ENCODE results near the gene FRMPD4.

Gene FRMPD4

DNA sequence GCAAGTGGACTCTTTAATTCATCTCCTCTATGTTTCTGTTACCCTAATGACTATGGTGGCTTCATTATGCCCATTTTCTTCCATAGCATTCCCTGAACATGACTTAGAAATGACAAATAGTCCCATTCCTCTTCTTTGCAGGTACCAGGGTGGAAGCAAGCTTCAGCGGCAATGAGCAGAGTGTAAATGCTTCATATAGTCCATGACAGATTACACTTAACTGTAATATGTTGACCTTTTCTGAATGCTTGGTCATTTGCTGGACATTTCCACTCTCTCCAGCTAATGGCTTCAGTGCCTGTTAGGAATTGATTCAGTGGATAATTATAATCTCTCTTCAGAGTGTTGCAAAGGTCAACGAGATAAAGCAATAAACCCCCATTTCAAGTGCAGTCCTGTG is 523.2 kb downstream of the FRMPD4 start:
- no peak for DNase-seq (ENCODE audit: low spot score)

- DNase-seq (ENCODE audit: low spot score): no peak
These were observed 534.3 kb downstream of the FRMPD4 start for GRCh38 chrX:12672367-12673106.

GRCh38 chrX:12673487-12673886 is 535.2 kb downstream of the FRMPD4 start:
- DNase-seq (ENCODE audit: low spot score): no peak

GRCh38 chrX:12679522-12679921 is 541.2 kb downstream of the FRMPD4 start:
- no peak for DNase-seq (ENCODE audit: low spot score)

DNA sequence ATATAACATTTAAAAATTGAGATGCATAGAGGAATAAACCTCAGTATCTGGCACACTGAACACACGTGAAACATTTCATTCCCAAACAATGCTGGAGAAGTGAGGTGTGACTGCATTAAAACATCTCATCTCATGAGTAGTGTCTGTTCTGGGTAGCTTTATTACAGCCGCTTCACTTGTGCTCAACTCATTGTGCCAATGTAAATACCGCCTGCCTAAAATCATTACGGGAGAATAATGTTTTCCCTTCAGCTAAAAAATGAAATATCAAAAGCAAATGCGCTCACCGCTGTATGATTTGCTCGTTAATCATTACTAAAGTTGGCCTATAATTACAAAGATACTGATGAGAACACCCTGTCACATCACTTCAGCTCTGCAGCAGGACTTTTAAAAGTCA is 542.8 kb downstream of the FRMPD4 start:
- no peak for DNase-seq (ENCODE audit: low spot score)

GRCh38 chrX:12685541-12685940 is 547.3 kb downstream of the FRMPD4 start:
- no peak for DNase-seq (ENCODE audit: low spot score)

DNA sequence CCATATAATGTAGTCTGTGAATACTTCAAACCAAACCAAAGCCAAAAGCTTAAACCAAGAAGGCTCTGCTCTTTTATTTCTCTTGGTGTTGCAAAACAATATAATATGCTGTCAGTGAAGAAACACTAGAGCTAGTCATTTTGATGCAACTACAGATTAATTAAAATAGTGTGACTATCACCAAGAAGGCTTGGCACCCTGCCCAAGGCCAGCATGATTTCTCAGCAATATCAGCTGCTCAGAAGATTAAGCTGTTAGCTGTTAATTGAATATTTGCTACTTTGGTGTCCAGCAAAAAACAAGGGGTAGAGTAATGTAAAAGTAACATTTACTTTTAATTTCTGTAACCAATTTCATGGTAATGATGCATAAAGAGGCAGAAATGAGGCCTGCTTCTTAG is 548.1 kb downstream of the FRMPD4 start:
- no peak for DNase-seq (ENCODE audit: low spot score)

DNA sequence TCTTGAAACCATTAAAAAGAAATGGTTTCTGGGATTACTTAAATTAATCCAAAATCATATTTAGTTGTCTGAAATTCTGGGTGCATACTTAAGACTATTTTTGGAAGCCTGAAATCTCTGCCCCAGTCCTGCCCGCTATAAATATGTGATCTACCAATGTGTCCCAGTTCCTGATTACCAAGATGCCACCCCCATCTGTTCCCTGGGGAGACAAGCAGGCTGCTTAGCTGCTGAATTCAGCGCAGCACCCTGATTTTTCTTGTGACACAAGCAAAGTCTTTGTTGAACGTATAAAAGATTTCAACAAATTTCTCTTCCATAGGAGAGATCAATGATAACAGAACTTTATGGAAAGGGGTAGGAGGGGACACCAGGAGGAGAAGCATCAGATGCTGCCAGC is 552.4 kb downstream of the FRMPD4 start:
- peak; percentile 29 for DNase-seq (ENCODE audit: low spot score)

DNA sequence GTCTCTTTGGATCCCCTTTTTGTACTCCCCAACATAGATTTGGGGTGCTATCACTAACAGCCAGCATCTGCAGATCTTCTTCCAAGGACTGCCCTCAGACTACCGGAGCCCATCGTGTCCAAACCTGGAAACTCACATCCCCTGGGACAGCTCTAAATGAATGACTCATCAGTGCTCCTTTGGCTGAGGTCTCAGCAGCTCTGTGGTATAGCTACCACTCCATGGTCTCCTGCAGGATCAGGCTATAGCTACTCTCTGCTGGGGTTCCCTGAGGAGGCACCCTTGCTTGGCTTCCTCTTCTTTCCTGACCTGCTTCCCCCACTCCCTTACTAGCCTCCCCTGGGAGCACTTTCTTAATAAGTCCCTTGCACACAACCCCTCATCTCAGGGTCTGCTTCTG is 555.5 kb downstream of the FRMPD4 start:
- no peak for DNase-seq (ENCODE audit: low spot score)

DNA sequence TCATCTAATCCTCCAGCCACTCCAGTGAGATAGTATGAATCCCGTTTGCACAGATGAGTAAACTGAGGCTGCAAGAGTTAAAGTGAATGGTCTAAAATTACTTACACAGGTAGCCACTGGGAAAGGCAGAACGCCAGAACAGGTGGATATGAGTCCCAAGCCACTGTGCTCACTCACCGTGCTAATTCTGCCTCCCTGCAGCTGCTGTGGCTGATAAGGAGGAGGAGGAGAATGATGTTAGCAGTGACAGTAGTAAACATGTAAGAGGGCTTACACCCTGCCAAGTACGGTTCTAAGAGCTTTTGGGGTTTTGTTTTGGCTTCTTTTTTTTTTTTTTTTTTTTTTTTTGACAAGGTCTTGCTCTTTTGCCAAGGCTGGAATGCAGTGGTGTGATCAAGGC is 562.5 kb downstream of the FRMPD4 start:
- DNase-seq (ENCODE audit: low spot score): no peak

DNA sequence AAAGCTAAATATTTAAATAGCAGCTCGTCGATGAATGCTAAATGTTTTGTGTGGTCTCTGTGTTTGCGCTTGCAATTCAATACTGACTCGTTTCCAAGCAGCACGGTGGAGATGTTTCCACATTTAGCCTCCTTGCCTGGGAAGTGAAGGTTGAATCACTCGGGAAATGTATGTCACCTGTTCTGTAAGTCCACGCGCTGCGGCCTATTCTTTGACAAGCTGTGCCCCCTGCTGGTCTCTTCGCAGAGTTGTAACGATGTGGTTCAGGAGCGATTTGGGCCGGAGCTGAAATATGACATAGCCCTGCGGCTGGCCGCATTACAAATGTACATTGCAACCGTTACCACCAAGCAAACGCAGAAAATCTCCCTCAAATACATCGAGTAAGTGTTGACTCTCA is 563.4 kb downstream of the FRMPD4 start:
- peak; percentile 59 for DNase-seq (ENCODE audit: low spot score)

GRCh38 chrX:12702509-12703091 is 564.3 kb downstream of the FRMPD4 start:
- no peak for DNase-seq (ENCODE audit: low spot score)

DNA sequence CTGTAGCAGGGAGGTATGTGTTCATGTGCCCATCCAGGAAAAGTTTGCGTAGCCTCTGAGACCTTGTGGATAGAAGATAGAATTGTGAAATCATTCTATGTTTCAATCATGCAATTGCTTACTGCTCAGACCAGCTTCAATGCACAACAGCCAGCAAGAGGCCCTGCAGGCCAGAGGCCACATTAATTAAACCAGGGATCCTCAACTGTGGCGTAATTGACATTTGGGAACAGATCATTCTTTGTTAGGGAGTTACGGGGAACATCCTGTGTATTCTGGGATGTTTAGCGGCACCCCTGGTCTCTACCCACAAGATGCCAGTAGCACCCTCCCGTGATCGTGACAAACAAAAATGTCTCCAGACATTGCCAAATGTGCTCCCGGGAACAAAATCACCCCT is 566.4 kb downstream of the FRMPD4 start:
- DNase-seq (ENCODE audit: low spot score): no peak

- no peak for DNase-seq (ENCODE audit: low spot score)
These were observed 570.8 kb downstream of the FRMPD4 start for GRCh38 chrX:12709047-12709446.

- no peak for DNase-seq (ENCODE audit: low spot score)
These were observed 573.3 kb downstream of the FRMPD4 start for GRCh38 chrX:12711435-12712040.

DNA sequence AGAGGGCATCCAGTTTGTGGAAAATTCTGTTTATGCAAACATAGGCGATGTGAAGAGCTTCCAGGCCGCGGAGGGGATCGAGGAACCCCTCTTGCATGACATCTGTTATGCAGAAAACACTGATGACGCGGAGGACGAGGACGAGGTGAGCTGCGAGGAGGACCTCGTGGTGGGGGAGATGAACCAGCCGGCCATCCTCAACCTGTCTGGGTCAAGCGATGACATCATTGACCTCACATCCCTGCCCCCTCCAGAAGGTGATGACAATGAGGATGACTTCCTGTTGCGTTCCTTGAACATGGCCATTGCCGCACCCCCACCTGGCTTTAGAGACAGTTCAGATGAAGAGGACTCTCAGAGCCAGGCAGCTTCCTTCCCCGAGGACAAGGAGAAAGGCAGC is 578.3 kb downstream of the FRMPD4 start:
- DNase-seq (ENCODE audit: low spot score): no peak

- DNase-seq (ENCODE audit: low spot score): no peak
These were observed 581.6 kb downstream of the FRMPD4 start for GRCh38 chrX:12719837-12720236.

GRCh38 chrX:12721042-12721441 is 582.8 kb downstream of the FRMPD4 start:
- no peak for DNase-seq (ENCODE audit: low spot score)

DNA sequence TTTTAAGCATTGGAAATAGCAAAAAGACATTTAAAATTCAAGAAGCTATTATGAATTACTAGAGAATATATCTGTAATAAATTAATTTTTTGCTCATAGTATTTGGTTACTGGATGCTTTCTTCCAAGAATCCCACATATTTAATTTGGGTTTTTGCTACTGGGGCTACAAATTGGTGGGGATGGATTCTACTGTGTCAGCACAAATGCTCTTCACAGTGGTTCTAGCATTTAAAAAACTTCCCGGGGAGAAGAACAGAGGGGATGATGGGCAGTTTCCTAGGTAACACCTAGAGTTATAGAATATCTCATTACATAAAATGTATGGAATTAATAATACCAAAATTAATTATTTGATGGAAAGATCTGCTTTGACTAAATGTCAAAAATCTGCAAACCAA is 584.0 kb downstream of the FRMPD4 start:
- DNase-seq (ENCODE audit: low spot score): no peak

- DNase-seq (ENCODE audit: low spot score): no peak
These were observed 603.1 kb downstream of the FRMPD4 start for GRCh38 chrX:12741416-12741815.

GRCh38 chrX:12747433-12747832 is 609.2 kb downstream of the FRMPD4 start:
- DNase-seq (ENCODE audit: low spot score): no peak

DNA sequence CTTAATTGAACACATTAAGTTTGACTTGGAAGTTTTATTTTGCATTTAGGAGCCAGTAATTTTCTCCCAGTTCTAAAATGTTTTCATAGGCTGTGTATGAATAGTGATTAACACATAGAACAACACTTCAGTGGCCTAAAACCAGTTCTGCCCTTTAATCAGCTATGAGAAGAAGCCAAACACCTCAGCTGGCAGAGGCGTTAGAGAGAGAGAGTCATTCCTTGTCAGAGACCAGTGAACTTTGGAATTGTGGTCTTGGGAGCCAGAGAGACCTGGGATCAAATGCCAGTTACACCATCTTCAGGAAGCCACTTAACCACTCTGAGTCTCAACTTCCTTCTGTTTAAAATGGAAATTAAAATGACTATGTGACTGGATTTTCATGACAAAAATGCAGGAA is 613.6 kb downstream of the FRMPD4 start:
- DNase-seq (ENCODE audit: low spot score): no peak

DNA sequence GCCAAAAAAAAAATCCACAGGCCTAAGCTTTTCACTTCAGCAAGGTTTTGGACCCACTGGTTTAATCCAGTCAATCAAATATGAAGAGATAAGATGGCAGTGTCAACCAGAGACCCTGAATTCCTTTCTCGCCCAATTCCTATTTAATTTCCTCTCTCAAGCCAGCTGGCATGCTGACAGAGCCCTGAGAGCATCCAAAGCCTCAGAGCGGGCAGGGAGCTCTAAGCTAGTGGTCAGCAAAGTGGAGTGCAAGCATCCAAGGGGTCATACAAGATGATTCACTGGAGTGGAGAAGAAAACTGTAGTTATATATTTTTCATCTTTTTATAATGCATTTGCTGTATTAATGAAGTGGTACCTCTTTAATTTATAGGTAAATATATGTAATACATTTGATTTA is 615.1 kb downstream of the FRMPD4 start:
- no peak for DNase-seq (ENCODE audit: low spot score)

GRCh38 chrX:12758291-12758690 is 620.0 kb downstream of the FRMPD4 start:
- DNase-seq (ENCODE audit: low spot score): no peak

Data from Ammon's horn (tissue), 1 donor.